ENCODE results near the gene C21orf58.
"Not testable (repeated sequence)": the region's sequence is repeated elsewhere in the genome, so short reads cannot be mapped to it uniquely, and the experiment has no call there.

Gene C21orf58

GRCh38 chr21:46323227-46323709 is 402 bp downstream of the C21orf58 start:
- DNase-seq, result no peak

GRCh38 chr21:46322351-46323226 is 1.1 kb downstream of the C21orf58 start:
- DNase-seq, result no peak

- no peak for DNase-seq
These were observed 3.3 kb downstream of the C21orf58 start for GRCh38 chr21:46320331-46320801.

- DNase-seq, result no peak
These were observed 4.5 kb downstream of the C21orf58 start for GRCh38 chr21:46319186-46319585.

GRCh38 chr21:46318464-46318845 is 5.2 kb downstream of the C21orf58 start:
- no peak for DNase-seq

GRCh38 chr21:46317710-46318463 is 5.8 kb downstream of the C21orf58 start:
- no peak for DNase-seq

GRCh38 chr21:46316708-46317324 is 6.9 kb downstream of the C21orf58 start:
- no peak for DNase-seq

- no peak for DNase-seq
These were observed 9.1 kb downstream of the C21orf58 start for GRCh38 chr21:46314441-46315020.

GRCh38 chr21:46312949-46313348 is 10.7 kb downstream of the C21orf58 start:
- no peak for DNase-seq

- DNase-seq, result no peak
These were observed 12.1 kb downstream of the C21orf58 start for GRCh38 chr21:46311568-46311967.

GRCh38 chr21:46310260-46310659 is 13.4 kb downstream of the C21orf58 start:
- DNase-seq, result not testable (repeated sequence)

GRCh38 chr21:46308431-46308830 is 15.2 kb downstream of the C21orf58 start:
- no peak for DNase-seq

- DNase-seq, result no peak
These were observed 16.0 kb downstream of the C21orf58 start for GRCh38 chr21:46307625-46308024.

GRCh38 chr21:46304955-46305354 is 18.7 kb downstream of the C21orf58 start:
- no peak for DNase-seq

GRCh38 chr21:46304437-46304836 is 19.2 kb downstream of the C21orf58 start:
- no peak for DNase-seq

GRCh38 chr21:46301759-46302158 is 21.9 kb downstream of the C21orf58 start:
- no peak for DNase-seq

GRCh38 chr21:46299167-46299566 is 24.5 kb downstream of the C21orf58 start:
- DNase-seq, result no peak

- no peak for DNase-seq
These were observed 26.1 kb downstream of the C21orf58 start for GRCh38 chr21:46297338-46298271.

GRCh38 chr21:46295996-46296752 is 27.5 kb downstream of the C21orf58 start:
- DNase-seq, result no peak

- DNase-seq, result no peak
These were observed 28.4 kb downstream of the C21orf58 start for GRCh38 chr21:46295177-46295770.
